HG02571 (cell line): ENCODE results near the gene ATP8A2.

Experiments used
- ATAC-seq: cut with Tn5 transposase; IDR thresholded peaks from one replicate; pipeline ENCODE4 v1.9.1; 2021; ENCODE audit warnings: mild to moderate bottlenecking, moderate library complexity; ENCODE audit not compliant: unreplicated experiment

Gene ATP8A2

GRCh38 chr13:25679936-25680335, 308.2 kb downstream of the ATP8A2 start:
- no peak for ATAC-seq

DNA sequence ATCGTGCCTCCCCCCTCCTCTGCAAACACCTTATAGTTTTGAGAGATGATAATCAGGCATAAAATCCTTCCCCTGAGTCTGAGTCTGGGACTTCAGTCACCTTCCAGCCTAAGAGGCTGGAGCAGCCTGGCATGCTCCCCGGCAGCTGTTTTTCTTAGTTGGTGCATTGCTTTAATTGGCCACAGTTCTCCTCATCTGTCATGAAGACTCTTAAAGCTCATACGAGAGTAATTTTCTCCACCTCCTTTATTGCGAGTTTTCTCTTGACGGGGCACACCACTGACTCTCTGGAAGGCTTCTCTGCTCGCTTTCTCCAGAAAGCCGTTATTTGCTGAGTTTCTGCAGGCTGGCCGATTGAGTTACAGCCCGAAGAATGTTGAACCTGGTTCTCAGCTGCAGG, 310.5 kb downstream of the ATP8A2 start:
- ATAC-seq, result no peak

DNA sequence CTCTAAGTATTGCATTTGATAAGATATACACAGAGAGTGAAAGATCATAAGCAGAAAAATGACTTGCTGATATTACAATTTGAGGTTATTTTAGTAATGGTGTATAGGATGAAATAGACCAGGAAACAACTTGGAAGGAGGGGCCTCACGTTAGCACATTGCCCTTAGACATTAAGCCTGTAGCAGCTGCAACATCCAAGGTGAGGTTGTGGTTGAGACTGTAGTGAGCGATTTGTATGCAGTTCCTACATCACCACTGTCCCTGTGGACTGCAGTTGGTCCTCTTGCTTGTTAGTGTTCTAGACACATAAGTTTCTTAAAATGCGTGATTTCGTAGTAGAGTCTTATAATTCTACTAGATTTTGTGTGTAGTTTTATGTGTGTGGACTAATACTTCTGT, 311.3 kb downstream of the ATP8A2 start:
- ATAC-seq, result no peak

DNA sequence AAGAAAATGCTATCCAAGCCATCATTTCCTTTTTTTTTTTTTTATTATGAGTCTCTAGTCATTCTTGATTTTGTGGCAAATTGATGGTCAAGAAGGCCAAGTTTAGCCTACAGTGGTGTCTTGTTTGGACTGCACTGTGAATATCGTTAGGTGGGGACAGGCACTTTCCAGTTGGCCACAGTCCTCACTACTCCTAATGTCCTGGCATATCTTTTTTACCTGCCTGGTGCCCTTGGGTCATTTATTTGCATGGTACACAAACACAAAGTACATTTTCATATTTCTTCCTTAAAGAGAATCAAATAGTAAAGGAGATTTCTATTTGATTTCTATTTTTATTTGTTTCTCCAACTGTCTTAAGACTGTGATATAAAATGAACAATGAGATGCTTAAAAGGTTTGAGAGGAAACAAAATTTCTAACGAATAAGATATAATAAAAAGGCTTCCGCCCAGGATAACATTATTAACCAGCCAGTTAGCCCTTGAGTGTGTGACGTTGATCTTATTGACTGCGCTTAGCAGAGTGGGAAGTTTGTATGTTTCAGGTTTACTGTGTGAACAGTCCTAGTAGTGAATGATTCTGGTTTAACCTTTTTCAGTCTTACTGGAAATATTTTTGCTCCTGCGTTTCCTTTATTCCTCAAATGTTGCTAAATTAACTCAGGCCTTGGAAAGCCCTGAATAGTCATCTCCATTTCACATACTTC, 312.0 kb downstream of the ATP8A2 start:
- ATAC-seq, result no peak

DNA sequence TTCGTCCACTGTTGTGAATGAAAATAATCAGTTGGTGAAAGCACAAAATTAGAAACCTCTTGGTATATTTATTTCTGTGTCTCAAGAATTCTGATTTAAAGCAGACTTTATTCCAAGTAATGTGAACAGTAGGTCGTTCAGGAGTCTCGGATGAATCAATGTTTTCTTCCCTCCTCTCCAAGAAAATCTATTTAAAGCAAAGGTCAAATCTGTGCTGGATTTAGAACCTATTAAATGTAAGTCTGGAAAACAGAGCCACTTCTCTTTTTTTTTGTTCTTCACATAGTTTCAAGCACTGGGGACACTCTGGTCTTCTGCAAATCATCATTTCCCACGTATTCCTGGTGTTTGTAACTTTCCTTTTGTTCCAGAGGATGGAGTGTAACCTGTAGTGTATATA, 312.7 kb downstream of the ATP8A2 start:
- no peak for ATAC-seq

- no peak for ATAC-seq
These were observed 315.2 kb downstream of the ATP8A2 start for GRCh38 chr13:25686831-25687470.

GRCh38 chr13:25687471-25688225, 315.9 kb downstream of the ATP8A2 start:
- ATAC-seq, result no peak

GRCh38 chr13:25688536-25688935, 316.8 kb downstream of the ATP8A2 start:
- ATAC-seq, result no peak

DNA sequence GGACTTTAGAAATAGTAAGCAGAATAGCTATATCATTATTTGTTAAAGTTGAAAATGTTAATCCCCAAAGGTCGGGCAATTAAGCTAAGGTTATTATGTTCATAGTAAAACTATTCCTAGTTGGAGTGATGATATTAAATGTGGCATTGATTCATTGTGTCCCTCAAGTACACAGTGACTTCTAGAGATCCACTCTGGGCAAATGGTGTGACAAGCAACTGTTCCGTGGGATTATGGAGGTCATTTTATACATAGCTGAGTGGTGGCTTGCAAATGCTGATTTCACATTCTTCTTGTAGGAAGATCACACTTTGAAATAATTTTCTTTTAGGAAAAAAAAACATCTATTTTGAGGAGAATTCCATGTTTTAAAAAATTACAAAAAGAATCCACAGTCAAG, 317.8 kb downstream of the ATP8A2 start:
- ATAC-seq, result no peak

GRCh38 chr13:25690582-25690981, 318.8 kb downstream of the ATP8A2 start:
- ATAC-seq, result no peak

GRCh38 chr13:25691654-25692053, 319.9 kb downstream of the ATP8A2 start:
- ATAC-seq, result no peak

- ATAC-seq, result no peak
These were observed 320.3 kb downstream of the ATP8A2 start for GRCh38 chr13:25692099-25692498.

DNA sequence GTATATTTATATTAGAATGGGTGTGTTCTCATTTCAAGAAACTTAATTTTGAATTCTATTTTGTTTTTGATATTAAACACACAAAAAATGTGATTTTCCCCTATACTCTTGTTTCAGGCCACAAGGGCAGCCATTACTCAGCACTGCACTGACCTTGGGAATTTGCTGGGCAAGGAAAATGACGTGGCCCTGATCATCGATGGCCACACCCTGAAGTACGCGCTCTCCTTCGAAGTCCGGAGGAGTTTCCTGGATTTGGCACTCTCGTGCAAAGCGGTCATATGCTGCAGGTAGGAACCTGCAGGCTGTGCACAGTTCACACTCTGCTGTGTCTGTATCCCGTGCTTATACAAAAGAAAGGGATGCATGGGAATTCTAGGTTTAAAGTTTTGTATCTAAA, 327.3 kb downstream of the ATP8A2 start:
- no peak for ATAC-seq

DNA sequence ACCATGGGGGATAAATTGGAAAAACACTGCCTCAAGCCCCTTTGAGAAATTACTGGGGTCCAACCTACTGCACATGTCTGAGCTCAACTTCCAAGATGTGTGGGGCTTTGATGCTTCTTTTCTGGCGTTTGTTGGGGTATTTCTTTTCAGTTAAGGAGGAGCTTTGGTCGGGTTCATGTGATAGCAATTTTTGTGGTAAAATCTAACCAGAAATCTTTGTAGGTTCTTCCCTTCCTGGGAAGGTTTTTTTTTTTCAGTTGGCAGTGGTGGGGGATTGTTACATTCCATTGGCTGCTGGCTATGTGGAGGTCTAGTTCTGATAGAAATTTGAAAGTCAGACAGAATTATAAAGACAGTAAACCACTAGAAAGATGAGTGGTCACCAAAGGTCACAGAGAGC, 327.8 kb downstream of the ATP8A2 start:
- no peak for ATAC-seq

DNA sequence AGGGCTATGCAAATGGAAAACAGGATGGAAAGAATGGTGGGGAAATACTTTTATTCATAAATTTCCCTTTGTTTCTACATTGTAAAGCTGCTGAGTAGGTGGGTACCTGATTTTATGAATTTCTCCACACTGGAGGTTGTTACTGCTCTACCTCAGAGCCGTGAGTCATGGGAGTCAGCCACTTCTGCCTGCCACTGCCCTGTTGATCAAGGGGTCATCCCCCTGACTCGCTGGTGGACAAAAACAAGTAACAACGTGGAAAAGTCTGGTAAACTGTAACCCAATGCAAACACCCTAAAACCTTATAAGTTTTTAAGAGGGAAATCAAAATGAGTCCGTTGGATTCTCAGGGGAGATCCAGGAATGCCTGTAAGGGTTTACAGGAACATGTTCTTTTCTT, 329.5 kb downstream of the ATP8A2 start:
- ATAC-seq, result no peak

DNA sequence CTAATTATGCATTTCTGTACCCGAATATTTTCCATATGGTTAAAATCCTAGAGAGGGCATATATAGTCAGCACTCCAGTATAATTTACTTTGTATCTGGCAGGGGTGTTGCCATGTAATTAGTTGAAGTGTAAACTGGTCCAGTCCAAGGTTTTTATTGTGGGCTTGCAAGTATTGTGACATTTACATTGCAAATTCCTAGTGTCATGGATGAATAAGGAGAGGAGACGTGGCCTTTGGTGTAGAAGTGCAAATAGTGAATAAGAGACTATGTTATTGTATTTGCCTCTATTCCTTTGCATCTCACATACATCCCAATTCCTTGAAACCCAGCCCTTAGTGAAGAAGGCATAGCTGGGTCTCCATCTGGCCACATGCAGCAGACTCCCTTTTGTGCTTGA, 330.6 kb downstream of the ATP8A2 start:
- no peak for ATAC-seq

- ATAC-seq, result no peak
These were observed 336.0 kb downstream of the ATP8A2 start for GRCh38 chr13:25707726-25708125.

DNA sequence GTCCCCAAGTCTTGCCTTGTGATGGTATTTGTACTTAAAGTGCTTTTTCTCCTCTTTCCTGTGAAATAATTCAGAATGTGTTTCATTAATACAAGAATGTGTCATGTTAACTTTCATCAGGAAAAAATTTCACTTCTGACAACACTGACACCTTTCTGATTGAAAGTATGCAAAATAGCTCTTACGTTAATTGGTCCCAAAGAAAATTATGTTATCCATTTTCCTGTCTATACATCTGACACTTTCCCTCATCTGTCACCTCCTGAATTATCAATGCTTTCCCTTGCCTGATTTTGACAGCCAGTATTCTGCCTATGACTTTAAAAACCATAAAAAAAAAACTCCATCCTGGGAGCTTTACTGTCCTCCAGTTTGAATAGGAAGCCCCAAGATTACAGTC, 336.5 kb downstream of the ATP8A2 start:
- no peak for ATAC-seq

DNA sequence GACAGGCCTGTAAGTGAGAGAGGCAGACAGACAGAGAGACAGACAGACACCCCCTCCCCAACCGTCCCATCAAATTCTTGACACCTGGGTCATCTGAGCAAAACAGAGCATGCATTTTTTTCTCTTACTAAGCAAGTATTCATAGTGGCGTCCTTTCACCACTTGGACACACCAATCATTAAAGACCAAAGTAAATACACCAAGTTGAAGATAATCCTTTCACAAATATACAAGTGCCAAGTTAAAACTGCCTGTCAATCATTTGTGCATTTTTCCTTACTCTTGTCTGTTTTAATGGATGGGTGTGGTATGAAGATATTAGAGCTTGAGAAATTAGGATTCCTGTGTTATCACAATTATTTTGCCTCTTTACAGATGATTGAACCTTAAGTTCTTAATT, 337.3 kb downstream of the ATP8A2 start:
- no peak for ATAC-seq

DNA sequence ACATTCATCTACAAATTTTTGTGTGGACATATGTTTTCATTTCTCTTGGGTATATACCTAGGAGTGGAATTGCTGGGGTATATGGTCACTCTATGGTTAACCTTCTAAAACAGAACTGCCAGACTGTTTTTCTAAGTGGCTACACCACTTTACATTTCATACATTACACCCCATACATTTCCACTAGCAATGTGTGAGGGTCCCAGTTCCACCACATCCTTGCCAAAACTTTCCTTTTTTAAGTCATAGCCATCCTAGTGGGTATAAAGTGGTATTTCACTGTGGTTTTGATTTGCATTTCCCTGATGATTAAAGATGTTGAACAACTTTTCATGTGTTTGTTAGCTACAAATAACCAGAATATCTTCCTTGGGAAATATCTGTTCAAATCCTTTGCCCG, 344.0 kb downstream of the ATP8A2 start:
- ATAC-seq, result no peak

DNA sequence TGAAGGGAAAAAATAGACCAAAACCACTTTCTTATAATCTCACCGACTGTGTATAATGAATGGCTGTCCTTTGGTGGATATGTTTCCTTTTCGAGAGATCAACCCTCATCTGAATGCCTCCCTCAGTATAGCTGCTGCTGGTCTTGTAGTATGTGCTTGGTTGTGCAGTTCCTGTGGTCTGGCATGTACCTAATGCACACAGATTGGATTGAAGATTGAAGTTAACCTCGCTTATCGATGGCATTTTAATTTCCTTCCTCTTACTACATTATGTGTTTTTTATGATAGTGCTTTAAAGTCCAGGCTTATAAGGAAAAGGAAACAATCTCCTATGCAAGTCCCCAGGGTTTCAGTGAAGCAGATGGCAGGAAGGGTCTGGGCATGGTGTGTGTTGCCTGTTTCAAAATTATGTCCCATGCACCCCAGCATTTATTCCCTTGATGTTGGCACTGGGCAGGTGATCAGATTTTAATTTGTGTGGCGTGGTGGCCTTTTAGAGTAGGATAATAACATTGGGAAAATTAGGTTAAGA, 346.0 kb downstream of the ATP8A2 start:
- no peak for ATAC-seq

- ATAC-seq, result no peak
These were observed 347.9 kb downstream of the ATP8A2 start for GRCh38 chr13:25719666-25720065.
